Astrocyte of the spinal cord (primary cell): ENCODE results near the gene AFP.
"Not testable (repeated sequence)": the region's sequence is repeated elsewhere in the genome, so short reads cannot be mapped to it uniquely, and the experiment has no call there.

Experiments used
- DNase-seq: peaks from one replicate; pipeline ENCODE4 v3.0.0; 2011; ENCODE audit warnings: low read depth, low spot score
- H3K4me3 ChIP-seq: 2 replicates; pipeline ENCODE4 v1.5.1; 2011; ENCODE audit warnings: low read depth, mild to moderate bottlenecking, low read length, moderate library complexity
- in situ Hi-C: cut with HindIII; loops from 2 replicates; pipeline ENCODE4 v1.10.0; 2017; ENCODE audit warnings: low sequenced_read_pairs
- TF ChIP-seq, protein P1 (sequence below): IDR thresholded peaks from 2 replicates; pipeline ENCODE4 v1.5.1; 2012; ENCODE audit warnings: low read depth, mild to moderate bottlenecking, low read length, inconsistent platforms

The AFP gene

DNA sequence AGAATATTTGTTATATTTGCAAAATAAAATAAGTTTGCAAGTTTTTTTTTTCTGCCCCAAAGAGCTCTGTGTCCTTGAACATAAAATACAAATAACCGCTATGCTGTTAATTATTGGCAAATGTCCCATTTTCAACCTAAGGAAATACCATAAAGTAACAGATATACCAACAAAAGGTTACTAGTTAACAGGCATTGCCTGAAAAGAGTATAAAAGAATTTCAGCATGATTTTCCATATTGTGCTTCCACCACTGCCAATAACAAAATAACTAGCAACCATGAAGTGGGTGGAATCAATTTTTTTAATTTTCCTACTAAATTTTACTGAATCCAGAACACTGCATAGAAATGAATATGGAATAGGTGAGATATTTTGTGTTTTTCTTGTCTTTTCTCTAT lies at the start of gene AFP:
Gene AFP, plus strand, starts transcription at position 238 of the 400 bp plus-strand sequence. Its CDS starts 42 bp downstream, at position 280.
- no peak for DNase-seq
- TF ChIP-seq, protein P1, sequence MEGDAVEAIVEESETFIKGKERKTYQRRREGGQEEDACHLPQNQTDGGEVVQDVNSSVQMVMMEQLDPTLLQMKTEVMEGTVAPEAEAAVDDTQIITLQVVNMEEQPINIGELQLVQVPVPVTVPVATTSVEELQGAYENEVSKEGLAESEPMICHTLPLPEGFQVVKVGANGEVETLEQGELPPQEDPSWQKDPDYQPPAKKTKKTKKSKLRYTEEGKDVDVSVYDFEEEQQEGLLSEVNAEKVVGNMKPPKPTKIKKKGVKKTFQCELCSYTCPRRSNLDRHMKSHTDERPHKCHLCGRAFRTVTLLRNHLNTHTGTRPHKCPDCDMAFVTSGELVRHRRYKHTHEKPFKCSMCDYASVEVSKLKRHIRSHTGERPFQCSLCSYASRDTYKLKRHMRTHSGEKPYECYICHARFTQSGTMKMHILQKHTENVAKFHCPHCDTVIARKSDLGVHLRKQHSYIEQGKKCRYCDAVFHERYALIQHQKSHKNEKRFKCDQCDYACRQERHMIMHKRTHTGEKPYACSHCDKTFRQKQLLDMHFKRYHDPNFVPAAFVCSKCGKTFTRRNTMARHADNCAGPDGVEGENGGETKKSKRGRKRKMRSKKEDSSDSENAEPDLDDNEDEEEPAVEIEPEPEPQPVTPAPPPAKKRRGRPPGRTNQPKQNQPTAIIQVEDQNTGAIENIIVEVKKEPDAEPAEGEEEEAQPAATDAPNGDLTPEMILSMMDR = no peak
- in situ Hi-C loops = no loop called here
- no peak within 1 kb of the TSS for H3K4me3 ChIP-seq

DNA sequence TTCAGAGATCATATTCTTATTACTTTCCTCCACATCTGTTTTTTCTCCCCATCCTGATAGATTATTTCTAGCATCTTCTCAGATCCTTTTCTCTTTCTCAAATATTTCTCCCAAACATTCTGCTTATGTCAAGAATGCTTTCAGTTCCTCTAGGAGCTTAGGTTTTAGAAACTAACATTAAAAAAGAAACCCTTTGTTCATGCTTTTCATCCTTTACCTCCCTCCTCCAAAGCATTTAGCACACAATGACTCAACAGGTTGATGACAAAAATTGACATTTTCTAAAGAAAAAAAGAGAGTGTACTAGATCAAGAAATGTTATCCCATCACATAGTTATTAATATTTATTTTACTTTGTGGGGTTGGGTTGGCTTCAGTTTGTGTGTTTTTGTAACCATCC lies 48.5 kb upstream of the AFP start:
- no peak for DNase-seq
- in situ Hi-C loops = no loop called here
- TF ChIP-seq, protein P1 = no peak
- H3K4me3 ChIP-seq = no peak overlapping the region

DNA sequence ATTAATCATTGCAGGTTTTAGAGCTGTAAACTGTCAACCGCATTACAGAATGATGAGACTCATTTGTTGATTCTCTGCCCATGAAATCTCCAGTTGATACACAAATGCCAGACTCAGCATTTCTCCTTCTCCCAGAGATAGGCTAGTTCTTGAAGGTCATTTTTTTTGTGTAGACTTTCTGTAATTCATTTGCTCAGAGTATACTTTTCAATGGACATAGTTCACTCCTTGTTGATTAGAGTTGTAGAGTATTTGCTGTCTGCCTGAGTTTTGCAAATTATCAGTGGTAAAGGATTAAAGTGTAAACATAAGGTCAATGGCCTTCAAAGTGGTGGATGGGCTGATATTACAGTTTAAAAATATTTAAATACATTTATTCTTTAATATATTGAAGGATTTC lies 47.1 kb upstream of the AFP start:
- no peak overlapping the region for H3K4me3 ChIP-seq
- no peak for DNase-seq
- TF ChIP-seq, protein P1 = no peak
- in situ Hi-C loops = no loop called here

DNA sequence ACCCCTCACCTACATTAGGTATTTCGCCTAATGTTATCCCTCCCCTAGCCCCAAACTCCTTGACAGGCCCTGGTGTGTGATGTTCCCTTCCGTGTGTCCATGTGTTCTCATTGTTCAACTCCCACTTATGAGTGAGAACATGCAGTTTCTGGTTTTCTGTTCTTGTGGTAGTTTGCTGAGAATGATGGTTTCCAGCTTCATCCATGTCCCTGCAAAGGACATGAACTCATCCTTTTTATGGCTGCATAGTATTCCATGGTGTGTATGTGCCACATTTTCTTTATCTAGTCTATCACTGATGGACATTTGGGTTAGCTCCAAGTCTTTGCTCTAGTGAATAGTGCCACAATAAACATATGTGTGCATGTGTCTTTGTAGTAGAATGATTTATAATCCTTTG lies 46.4 kb upstream of the AFP start:
- in situ Hi-C loops, DNase-seq, H3K4me3 ChIP-seq: not testable (repeated sequence)

DNA sequence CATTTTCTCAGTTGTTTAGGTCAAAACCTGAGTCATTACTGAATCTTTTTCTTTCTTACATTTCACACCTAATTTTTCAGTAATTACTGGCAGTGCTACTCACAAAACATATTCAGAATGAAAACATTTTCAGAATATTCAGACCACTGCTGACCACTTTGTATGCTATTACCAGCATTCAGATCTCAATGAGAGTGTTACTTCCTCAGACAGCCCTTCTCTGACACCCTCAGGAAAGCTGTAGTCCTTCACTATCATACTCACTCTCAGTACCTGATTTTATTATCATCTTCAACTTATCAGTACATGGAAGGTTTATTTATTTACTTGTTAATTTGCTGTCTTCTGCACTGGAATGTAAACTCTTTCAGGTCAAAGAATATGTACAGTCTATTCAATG lies 44.2 kb upstream of the AFP start:
- no peak for DNase-seq
- no peak overlapping the region for H3K4me3 ChIP-seq
- TF ChIP-seq, protein P1 = no peak
- in situ Hi-C loops = no loop called here

DNA sequence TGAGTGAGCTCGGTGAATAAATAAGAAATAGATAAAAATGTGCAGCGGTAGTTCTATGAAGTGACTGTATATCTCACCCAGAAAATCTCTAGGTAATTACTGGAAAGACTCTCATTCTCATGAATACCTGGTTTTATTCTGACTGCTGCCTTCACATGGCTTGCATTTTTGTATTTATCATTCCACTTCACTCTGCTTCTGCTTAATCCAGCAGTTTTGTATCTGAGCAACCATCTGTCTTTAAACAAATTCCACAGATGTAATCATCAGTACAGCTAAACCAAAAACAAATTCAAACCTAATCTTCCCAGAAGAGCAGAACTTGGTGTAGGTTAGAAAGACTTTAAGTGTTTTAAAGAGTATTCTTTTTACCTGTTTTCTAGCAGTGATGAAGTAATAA lies 43.1 kb upstream of the AFP start:
- no peak overlapping the region for H3K4me3 ChIP-seq
- in situ Hi-C loops = no loop called here
- TF ChIP-seq, protein P1 = no peak
- no peak for DNase-seq

DNA sequence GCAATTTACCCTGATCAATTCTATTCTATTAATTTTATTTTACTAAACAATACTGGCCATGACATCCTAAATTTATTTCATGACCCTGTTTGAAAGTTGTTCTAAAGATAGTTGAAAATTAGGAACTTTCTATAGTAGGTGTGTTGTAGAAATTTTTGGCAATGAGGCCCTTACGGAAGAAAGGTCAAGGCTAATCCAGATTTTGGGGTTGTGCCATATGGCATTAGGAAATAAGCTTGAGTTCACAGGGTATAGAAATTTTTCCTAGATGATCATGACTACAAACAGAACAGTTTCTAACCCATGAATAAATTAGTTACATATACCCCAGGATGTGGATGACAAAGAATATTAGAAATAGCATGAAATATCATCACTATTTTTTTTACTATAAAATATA lies 39.7 kb upstream of the AFP start:
- DNase-seq = no peak
- no peak overlapping the region for H3K4me3 ChIP-seq
- in situ Hi-C loops = no loop called here
- TF ChIP-seq, protein P1 = no peak
